ENCODE measurements around the gene ZDHHC5.
A peak's percentile ranks its signal among the peaks of the same experiment; 100 is the strongest.

ZDHHC5 gene

GRCh38 chr11:57735619-57736298 is 67.8 kb downstream of the ZDHHC5 start:
- no peak for DNase-seq

GRCh38 chr11:57741132-57742086 is 73.5 kb downstream of the ZDHHC5 start, which contains the start of gene SELENOH:
Gene SELENOH, plus strand, starts transcription at chr11:57741491. Its CDS starts 105 bp downstream, at chr11:57741596.
- peak; percentile 24 for DNase-seq

GRCh38 chr11:57742087-57742452 is 74.2 kb downstream of the ZDHHC5 start:
- no peak for DNase-seq

GRCh38 chr11:57744357-57744756 is 76.4 kb downstream of the ZDHHC5 start:
- no peak for DNase-seq

- no peak for DNase-seq
These were observed 77.3 kb downstream of the ZDHHC5 start for GRCh38 chr11:57745206-57745605.

GRCh38 chr11:57746920-57747319 is 79.0 kb downstream of the ZDHHC5 start:
- no peak for DNase-seq
